Measurements from ENCODE around the gene MRPL58. TPM values are rescaled to one million over a fixed set of nuclear protein-coding genes. Genes with fewer than 3 reads are reported as not detected.
A peak's percentile ranks its signal among the peaks of the same experiment; 100 is the strongest.

The MRPL58 gene
- total and polyA plus RNA-seq, 3 donors from 2014 or later = 20.9 to 38.1 (median 24.3) TPM

- Histone ChIP-seq H3K9me3 (no peaks in the 10 kb centered on the region), H3K27me3 (no peaks in the 10 kb centered on the region), H3K4me1 (peaks cover 8% of the 10 kb centered on the region), H3K4me3 (no peak overlapping the region), H3K27ac (peak overlapping the region in 1 of 2 donors; percentile 68), H3K36me3 (ENCODE audit: low read depth, missing control alignments) (no peaks in the 10 kb centered on the region)
- no peak for DNase-seq
- TF ChIP-seq CTCF (IDR thresholded peaks at IDR 0.05) = no peak
- TF ChIP-seq POLR2A (IDR thresholded peaks at IDR 0.05) = no peak
- 46 to 55% methylated on average over 8 of the region's 8 CpGs for WGBS, 2 donors
- intact Hi-C loops (cut with DNase I; ENCODE audit: low total_unique reads) = no loop called here
Measured at GRCh38 chr17:75010683-75011400, 1.6 kb upstream of the MRPL58 start.

- H3K27ac ChIP-seq = peak overlapping the region; percentile 68 to 73
- intact Hi-C loops (cut with DNase I; ENCODE audit: low total_unique reads) = no loop called here
- TF ChIP-seq CTCF (IDR thresholded peaks at IDR 0.05) (no peak), POLR2A (IDR thresholded peaks at IDR 0.05) (no peak)
- H3K36me3 ChIP-seq (ENCODE audit: low read depth, missing control alignments) = no peaks in the 10 kb centered on the region
- H3K9me3 ChIP-seq = no peaks in the 10 kb centered on the region
- peak overlapping the region in 1 of 2 donors; percentile 83 for H3K4me3 ChIP-seq
- peaks cover 8% of the 10 kb centered on the region for H3K4me1 ChIP-seq
- peak; percentile 80 for DNase-seq
- H3K27me3 ChIP-seq = no peaks in the 10 kb centered on the region
- WGBS, 2 donors = 30 to 31% methylated on average over 13 of the region's 13 CpGs
Measured at GRCh38 chr17:75011401-75012095, 922 bp upstream of the MRPL58 start.

- H3K4me1 ChIP-seq = peaks cover 8% of the 10 kb centered on the region
- TF ChIP-seq CTCF (IDR thresholded peaks at IDR 0.05) = no peak
- TF ChIP-seq POLR2A (IDR thresholded peaks at IDR 0.05) = no peak
- DNase-seq = no peak
- intact Hi-C loops (cut with DNase I; ENCODE audit: low total_unique reads) = no loop called here
- H3K27me3 ChIP-seq = no peaks in the 10 kb centered on the region
- WGBS, 2 donors = 1 to 9% methylated on average over 5 of the region's 5 CpGs
- H3K27ac ChIP-seq = peak overlapping the region; percentile 68 to 73
- H3K4me3 ChIP-seq = peak overlapping the region; percentile 72 to 83
- H3K9me3 ChIP-seq = no peaks in the 10 kb centered on the region
- H3K36me3 ChIP-seq (ENCODE audit: low read depth, missing control alignments) = no peaks in the 10 kb centered on the region
Measured at GRCh38 chr17:75012096-75012345, 449 bp upstream of the MRPL58 start.

GRCh38 chr17:75013092-75013559 is 656 bp downstream of the MRPL58 start:
- H3K27me3 ChIP-seq = no peaks in the 10 kb centered on the region
- H3K4me3 ChIP-seq = peak overlapping the region; percentile 72 to 83
- H3K9me3 ChIP-seq = no peaks in the 10 kb centered on the region
- H3K27ac ChIP-seq = peak overlapping the region; percentile 68 to 73
- WGBS, 2 donors = 0% methylated on average over 10 of the region's 10 CpGs
- DNase-seq = no peak
- no peaks in the 10 kb centered on the region for H3K36me3 ChIP-seq (ENCODE audit: low read depth, missing control alignments)
- H3K4me1 ChIP-seq = peaks cover 8% of the 10 kb centered on the region
- TF ChIP-seq CTCF (IDR thresholded peaks at IDR 0.05) (no peak), POLR2A (IDR thresholded peaks at IDR 0.05) (no peak)
- intact Hi-C loops (cut with DNase I; ENCODE audit: low total_unique reads) = no loop called here

Measured in testis (tissue), 3 donors.